Measurements from ENCODE around the gene SYCP3.
"Not testable (repeated sequence)": the region's sequence is repeated elsewhere in the genome, so short reads cannot be mapped to it uniquely, and the experiment has no call there.

The SYCP3 gene

DNA sequence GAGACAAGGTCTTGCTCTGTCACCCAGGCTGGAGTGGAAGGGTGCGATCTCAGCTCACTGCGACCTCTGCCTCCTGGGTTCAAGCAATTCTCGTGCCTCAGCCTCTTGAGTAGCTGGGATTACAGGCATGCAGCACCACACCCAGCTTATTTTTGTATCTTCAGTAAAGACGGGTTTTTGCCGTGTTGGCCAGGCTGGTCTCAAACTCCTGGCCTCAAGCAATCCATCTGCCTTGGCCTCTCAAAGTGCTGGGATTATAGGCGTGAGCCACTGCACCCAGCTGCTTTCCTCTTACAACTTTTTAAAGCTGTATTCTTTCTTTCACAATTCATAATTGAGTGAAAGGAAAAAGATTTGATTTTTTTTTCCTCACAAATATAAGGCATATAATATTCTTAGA is 57.6 kb downstream of the SYCP3 start:
- ATAC-seq, result not testable (repeated sequence)

DNA sequence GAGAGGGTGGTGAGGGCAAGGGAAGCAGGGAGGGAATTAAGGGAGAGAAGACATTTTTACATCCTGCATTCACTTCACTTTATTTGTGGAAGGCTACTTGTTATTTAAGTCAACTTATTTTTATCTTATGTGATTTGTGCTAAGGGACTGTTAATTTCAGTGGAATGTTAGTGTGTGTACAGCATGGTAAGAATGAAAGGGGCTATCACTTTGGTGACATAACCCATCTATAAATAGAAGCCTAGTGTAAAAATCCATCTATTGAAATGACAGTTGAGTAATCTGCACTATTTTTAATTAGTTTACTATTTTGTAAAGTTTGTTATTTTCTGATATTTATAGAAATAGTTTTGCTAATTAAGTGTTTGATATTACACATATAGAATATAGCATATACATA is 58.6 kb downstream of the SYCP3 start:
- no peak for TF ChIP-seq GLIS3 (CRISPR knock-in tag; IDR thresholded peaks at IDR 0.05)
- TF ChIP-seq, protein P1, sequence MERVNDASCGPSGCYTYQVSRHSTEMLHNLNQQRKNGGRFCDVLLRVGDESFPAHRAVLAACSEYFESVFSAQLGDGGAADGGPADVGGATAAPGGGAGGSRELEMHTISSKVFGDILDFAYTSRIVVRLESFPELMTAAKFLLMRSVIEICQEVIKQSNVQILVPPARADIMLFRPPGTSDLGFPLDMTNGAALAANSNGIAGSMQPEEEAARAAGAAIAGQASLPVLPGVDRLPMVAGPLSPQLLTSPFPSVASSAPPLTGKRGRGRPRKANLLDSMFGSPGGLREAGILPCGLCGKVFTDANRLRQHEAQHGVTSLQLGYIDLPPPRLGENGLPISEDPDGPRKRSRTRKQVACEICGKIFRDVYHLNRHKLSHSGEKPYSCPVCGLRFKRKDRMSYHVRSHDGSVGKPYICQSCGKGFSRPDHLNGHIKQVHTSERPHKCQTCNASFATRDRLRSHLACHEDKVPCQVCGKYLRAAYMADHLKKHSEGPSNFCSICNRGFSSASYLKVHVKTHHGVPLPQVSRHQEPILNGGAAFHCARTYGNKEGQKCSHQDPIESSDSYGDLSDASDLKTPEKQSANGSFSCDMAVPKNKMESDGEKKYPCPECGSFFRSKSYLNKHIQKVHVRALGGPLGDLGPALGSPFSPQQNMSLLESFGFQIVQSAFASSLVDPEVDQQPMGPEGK (CRISPR knock-in tag; IDR thresholded peaks at IDR 0.05; ENCODE audit: borderline replicate concordance), result no peak
- TF ChIP-seq, protein P2, sequence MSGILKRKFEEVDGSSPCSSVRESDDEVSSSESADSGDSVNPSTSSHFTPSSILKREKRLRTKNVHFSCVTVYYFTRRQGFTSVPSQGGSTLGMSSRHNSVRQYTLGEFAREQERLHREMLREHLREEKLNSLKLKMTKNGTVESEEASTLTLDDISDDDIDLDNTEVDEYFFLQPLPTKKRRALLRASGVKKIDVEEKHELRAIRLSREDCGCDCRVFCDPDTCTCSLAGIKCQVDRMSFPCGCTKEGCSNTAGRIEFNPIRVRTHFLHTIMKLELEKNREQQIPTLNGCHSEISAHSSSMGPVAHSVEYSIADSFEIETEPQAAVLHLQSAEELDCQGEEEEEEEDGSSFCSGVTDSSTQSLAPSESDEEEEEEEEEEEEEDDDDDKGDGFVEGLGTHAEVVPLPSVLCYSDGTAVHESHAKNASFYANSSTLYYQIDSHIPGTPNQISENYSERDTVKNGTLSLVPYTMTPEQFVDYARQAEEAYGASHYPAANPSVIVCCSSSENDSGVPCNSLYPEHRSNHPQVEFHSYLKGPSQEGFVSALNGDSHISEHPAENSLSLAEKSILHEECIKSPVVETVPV (CRISPR knock-in tag; IDR thresholded peaks at IDR 0.05), result no peak
- TF ChIP-seq CSDC2 (CRISPR knock-in tag; IDR thresholded peaks at IDR 0.05), result no peak
- no peak for TF ChIP-seq ZFP3 (CRISPR knock-in tag; IDR thresholded peaks at IDR 0.05)
- no peak for TF ChIP-seq ZFP30 (CRISPR knock-in tag; IDR thresholded peaks at IDR 0.05)
- TF ChIP-seq RARB (CRISPR knock-in tag; IDR thresholded peaks at IDR 0.05), result no peak
- TF ChIP-seq TCF4 (CRISPR knock-in tag; IDR thresholded peaks at IDR 0.05; ENCODE audit: borderline replicate concordance), result no peak
- TF ChIP-seq ZNF70 (CRISPR knock-in tag; IDR thresholded peaks at IDR 0.05), result no peak
- TF ChIP-seq ZNF8 (CRISPR knock-in tag; IDR thresholded peaks at IDR 0.05), result no peak
- no peak for TF ChIP-seq OSR1 (CRISPR knock-in tag; IDR thresholded peaks at IDR 0.05)
- no peak for TF ChIP-seq TOX (CRISPR knock-in tag; IDR thresholded peaks at IDR 0.05; ENCODE audit: borderline replicate concordance)
- TF ChIP-seq SNAI2 (CRISPR knock-in tag; IDR thresholded peaks at IDR 0.05), result no peak
- TF ChIP-seq PPARA (CRISPR knock-in tag; IDR thresholded peaks at IDR 0.05; ENCODE audit: borderline replicate concordance), result no peak
- TF ChIP-seq, protein P3, sequence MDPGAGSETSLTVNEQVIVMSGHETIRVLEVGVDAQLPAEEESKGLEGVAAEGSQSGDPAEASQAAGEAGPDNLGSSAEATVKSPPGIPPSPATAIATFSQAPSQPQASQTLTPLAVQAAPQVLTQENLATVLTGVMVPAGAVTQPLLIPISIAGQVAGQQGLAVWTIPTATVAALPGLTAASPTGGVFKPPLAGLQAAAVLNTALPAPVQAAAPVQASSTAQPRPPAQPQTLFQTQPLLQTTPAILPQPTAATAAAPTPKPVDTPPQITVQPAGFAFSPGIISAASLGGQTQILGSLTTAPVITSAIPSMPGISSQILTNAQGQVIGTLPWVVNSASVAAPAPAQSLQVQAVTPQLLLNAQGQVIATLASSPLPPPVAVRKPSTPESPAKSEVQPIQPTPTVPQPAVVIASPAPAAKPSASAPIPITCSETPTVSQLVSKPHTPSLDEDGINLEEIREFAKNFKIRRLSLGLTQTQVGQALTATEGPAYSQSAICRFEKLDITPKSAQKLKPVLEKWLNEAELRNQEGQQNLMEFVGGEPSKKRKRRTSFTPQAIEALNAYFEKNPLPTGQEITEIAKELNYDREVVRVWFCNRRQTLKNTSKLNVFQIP (CRISPR knock-in tag; IDR thresholded peaks at IDR 0.05; ENCODE audit: borderline replicate concordance, low read depth), result no peak
- no peak for TF ChIP-seq ZNF565 (CRISPR knock-in tag; conservative IDR thresholded peaks at IDR 0.05; ENCODE audit: low read depth)

DNA sequence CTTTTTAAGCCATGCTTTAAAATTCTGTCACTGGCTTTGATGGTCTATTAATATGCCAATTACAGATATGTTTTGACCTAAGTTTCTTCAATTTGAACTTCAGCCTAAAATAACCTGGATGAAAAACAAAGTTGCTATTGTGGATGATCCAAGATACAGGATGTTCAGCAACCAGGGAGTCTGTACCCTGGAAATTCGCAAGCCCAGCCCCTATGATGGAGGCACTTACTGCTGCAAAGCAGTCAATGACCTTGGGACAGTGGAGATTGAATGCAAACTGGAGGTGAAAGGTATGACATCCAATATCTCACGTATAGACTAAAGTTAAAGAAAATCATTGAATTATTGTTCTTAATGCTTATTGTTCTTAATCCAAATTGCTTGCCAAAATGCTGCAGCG is 59.0 kb downstream of the SYCP3 start:
- no peak for ATAC-seq
- TF ChIP-seq SNAI2 (CRISPR knock-in tag; IDR thresholded peaks at IDR 0.05), result no peak
- TF ChIP-seq ISL1 (CRISPR knock-in tag; IDR thresholded peaks at IDR 0.05), result no peak

More for the DNA sequence above, 58.6 kb downstream of the SYCP3 start:
- no peak for ATAC-seq
